HG02943 (cell line): ENCODE results near the gene PMIS2.

Experiments
- ATAC-seq: cut with Tn5 transposase; IDR thresholded peaks from one replicate; pipeline ENCODE4 v1.9.1; 2021; ENCODE audit warnings: mild to moderate bottlenecking, low read depth, moderate library complexity; ENCODE audit not compliant: unreplicated experiment

The PMIS2 gene

GRCh38 chr19:35556025-35556590 lies 29.9 kb upstream of the PMIS2 start:
- no peak for ATAC-seq

GRCh38 chr19:35556846-35557538 lies 29.0 kb upstream of the PMIS2 start:
- no peak for ATAC-seq

DNA sequence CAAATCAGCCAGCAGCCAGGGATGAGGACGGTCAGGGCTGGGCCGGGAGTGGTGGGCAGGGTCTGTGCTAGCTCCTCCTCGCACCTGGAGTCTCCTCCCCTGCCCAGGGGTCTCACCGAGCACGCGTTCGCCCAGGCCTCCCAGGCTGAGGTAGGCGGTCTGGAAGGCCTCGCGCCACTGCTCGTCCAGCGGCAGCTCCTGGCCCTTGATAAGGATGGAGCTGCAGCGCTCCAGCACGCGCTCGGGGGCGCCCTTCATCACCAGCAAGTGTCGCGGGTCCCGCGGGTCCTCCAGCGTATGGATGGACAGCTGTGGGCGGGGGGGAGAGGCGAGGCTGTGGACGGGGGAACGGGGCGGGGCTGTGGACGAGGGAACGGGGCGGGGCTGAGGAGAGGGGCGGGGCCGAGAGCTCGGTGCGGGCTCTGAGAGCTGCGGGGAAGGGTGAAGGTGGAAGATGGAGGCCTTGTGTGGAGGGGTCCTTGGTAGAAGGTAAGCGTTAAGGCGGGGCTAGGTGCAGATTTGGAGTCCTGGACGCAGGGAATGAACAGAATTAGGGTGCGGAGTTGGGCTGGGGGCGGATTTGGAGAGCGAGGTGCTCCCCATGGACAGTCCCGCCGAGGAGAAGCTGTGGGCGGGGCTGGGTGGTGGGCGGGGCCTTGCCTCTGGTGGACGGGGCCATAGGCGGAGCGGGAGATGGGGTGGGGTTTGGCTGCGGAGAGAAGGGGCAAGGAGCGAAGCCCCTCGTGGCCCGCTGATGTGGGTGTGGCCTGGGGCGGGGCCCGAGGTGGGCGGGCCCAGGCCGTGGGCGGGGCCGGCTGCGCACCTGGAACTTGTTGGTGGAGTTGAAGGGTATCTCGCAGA lies 28.2 kb upstream of the PMIS2 start:
- no peak for ATAC-seq

DNA sequence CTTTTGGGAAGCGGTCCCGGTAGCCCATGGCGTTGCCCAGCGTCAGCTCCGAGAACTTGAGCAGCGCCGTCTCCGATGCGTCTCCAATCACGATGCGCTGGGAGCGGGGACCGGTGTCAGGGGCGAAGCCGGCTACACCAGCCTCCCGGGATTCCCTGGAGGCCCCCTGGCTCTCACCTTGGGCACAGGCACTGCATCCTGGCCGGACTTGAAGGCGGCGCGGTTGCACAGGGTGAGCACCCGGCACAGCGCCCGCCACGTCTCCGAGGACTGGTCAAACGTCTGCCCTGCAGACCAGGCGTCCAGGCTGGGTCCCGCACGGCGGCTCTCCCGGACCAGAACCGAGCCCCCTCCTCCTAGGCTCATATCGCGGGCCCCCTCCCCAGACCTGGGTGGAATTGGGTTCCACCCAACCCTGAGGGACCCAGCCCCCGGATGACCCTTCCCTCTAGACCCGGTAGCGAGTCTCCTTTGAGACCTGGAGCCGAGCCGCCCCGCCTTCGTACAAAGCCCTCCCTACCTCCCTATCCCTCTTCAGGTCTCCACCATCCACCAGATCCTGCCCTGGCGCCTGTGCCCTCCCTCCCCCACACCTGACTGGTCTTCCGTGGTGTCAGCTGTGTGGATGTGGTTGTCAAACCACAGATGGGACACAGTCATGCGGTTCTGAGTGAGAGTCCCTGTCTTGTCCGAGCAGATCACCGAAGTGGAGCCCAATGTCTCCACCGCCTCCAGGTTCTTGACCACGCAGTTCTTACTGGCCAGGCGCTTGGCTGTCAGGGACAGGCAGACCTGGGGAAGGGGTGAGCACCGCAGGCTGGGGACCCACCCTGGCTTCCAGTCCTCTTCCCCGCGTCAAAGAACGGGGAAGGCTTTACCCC lies 27.3 kb upstream of the PMIS2 start:
- ATAC-seq, result no peak

DNA sequence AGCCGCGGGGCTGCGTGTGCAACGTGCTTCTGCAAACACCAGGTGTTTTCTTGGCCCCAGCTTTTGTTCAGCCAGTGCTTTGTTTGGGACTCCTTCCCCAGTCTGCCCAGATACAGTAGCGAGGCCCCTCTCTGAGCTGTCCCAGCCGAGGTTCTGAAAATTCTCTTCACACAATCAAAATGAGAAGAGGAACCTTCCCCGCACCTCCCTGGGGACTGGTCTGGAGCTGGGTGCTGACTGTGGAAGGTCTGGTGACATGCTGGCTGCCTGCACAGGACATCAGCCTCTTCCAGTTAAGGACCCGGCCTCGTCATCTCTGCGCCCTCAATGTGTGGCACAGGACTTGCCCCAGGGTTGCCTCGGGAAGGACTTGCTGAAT lies 26.7 kb upstream of the PMIS2 start:
- ATAC-seq, result no peak

DNA sequence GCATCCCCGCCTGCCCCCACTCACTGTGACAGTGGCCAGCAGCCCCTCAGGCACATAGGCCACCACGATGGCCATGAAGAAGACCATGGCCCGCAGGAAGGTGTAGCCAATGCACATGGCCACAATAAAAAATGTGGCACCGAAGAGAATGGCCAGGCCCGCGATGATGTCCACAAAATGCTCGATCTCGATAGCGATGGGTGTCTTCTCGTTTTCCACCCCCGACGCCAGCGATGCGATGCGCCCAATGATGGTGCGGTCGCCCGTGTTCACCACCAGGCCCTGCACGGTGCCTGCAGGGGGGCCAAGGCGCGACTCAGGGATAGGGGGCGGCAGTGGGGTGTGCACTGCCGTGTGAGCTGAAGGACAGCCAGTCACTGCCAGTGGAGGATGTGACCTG lies 26.2 kb upstream of the PMIS2 start:
- no peak for ATAC-seq

- ATAC-seq, result no peak
Observed at GRCh38 chr19:35560271-35560670, 25.7 kb upstream of the PMIS2 start.

DNA sequence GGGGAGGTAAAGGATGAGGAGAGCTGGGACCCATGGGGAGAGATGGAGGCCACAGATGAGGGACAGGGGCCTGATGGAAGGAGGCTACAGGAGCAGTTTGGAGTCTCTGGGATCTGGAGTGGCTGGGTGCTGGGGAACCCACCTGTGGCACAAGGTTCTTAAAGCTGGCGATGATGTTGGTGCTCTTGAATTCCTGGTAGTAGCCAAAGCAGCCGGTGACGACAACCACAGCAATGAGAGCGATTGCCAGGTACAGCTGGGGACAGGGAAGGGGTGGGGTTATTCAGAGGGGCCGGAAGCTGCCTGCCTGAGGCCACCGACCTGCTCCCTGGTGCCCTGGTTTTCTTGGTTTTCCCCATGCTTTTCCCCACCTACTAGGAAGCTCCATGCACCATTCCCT lies 25.3 kb upstream of the PMIS2 start:
- no peak for ATAC-seq

GRCh38 chr19:35561436-35561835 lies 24.5 kb upstream of the PMIS2 start:
- no peak for ATAC-seq

- ATAC-seq, result no peak
Observed at GRCh38 chr19:35562336-35562735, 23.6 kb upstream of the PMIS2 start.

DNA sequence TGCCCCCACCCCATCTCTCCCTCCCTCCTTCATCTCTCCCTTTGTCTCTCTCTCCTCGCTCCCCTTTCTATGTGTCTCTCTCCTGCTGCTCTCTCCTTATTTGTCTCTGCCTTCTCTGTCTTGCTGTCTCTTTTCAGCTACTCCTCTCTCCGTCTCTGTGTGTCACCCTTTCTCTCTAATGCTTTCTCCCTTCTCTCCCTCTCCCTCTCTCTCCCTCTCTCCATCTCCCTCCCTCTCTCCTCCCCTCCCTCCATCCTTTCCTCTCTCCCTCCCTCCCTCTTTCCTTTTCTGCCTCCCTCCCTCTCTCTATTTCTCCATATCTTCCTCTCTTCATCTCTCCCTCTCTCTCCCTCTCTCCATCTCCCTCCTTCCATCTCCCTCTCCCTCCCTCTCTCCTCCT lies 23.2 kb upstream of the PMIS2 start:
- ATAC-seq, result no peak

DNA sequence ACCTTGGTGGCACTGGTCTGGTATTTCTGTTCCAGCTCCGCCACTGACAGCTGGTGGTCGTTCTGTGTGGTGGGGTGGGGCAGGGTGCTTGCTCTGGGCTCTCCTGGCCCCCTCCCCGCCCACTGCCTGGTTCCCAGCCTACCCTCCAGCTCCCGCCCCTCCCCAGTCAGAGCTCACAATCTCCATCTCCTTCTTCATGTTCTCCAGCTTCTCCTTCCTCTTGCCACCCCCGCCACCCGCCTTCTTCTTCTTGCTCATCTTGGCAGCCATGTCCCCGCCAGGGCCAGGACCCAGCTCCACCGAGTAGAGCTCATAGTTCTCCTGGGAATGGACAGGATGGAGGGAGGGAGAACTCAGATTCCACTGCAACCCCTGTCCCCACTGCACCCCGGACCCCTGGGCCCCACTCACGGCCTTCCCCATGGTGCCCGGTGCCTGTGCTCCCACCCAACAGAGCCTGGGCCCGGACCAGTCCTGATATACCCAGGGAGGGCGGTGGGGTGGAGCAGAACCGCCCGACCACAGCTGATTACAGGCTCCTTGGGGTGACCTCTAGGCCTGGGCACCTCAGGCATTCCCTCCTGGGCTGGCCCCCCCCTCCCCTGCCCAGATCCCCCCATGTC lies 22.7 kb upstream of the PMIS2 start, which contains the start of gene ATP4A:
Gene ATP4A, minus strand, starts transcription at position 452 of the 623 bp plus-strand sequence. Its CDS starts 29 bp downstream, at position 423.
- no peak for ATAC-seq

GRCh38 chr19:35565016-35565856 lies 20.7 kb upstream of the PMIS2 start:
- ATAC-seq, result no peak

DNA sequence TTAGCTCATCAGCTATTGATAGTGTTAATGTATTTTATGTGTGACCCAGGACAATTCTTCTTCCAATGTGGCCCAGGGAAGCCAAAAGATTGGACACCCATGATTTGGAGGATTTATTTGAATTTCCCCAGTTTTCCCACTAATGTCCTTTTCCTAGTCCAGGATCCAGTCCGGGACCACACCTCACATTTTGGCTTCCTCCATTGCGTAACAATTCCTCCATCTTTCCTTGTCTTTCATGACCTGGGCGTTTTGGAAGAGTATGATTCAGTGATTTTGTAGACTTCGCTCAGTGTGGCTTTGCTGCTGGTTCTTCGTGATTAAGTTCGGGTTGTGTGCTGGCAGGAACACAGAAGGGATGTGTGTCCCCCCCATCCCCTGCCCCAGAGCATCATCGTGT lies 19.2 kb upstream of the PMIS2 start:
- ATAC-seq, result no peak

GRCh38 chr19:35569281-35569781 lies 16.6 kb upstream of the PMIS2 start:
- no peak for ATAC-seq

DNA sequence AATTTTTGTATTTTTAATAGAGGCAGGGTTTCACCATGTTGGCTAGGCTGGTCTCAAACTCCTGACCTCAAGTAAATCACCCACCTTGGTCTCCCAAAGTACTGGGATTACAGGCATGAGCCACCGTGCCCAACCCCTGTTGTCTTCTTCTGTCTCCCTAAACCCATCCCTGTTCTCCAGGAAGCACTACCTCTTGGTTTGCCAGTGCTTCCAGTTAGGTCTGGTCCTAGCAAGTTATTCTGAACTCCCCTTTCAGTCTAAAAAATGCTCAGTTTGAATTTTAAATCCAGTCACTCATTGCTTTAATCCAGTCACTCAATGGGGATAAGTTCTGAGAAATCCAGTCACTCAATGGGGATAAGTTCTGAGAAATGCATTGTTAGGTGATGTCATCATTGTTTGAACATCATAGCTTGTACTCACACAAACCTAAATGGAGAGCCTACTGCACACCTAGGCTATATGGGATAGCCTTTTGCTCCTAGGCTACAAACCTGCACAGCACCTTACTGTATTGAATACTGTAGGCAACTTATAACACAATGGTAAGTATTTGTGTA lies 14.5 kb upstream of the PMIS2 start:
- no peak for ATAC-seq

GRCh38 chr19:35577918-35578317 lies 8.1 kb upstream of the PMIS2 start:
- ATAC-seq, result no peak

DNA sequence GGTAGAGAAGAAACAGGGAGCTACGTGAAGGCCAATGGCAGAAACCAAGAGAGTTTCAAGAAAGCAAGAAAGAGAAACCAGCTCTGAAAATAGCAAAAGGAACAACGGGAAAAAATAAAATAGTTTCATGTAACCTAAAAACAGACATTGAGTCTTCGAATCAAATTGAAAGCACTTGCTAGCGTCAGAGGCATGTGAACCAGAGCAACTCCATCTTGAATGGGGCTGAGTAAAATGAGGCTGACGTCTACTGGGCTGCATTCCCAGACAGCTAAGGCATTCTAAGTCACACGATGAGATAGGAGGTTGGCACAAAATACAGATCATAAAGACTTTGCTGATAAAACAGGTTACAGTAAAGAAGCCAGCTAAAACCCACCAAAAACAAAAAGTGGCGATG lies 7.3 kb upstream of the PMIS2 start:
- ATAC-seq, result no peak

GRCh38 chr19:35582760-35583159 lies 3.2 kb upstream of the PMIS2 start:
- ATAC-seq, result no peak
